Activated CD8-positive, alpha-beta T cell treated with anti-CD3 and anti-CD28 coated beads, Interleukin-2, amount 10 ng/mL, durations not matched to agents 7 days and 5 days (primary cell): ENCODE results near the gene SLC35E3. TPM values are rescaled to one million over a fixed set of nuclear protein-coding genes. Genes with fewer than 3 reads are reported as not detected.
A peak's percentile ranks its signal among the peaks of the same experiment; 100 is the strongest.
"Not testable (repeated sequence)": the region's sequence is repeated elsewhere in the genome, so short reads cannot be mapped to it uniquely, and the experiment has no call there.

ENCODE experiments used
- ATAC-seq: fragments of 150-1000 bp; cut with Tn5 transposase; one replicate; pipeline ENCODE4 v1.10.0; 2021; ENCODE audit warnings: moderate library complexity
- CTCF ChIA-PET: fragments of 350-600 bp; sonication (Branson Sonifier 250); formaldehyde crosslinking; loops from one replicate; lab custom pipeline; 2021; ENCODE audit warnings: antibody characterized with exemption; lab: Charles Lee
- POLR2A ChIA-PET: fragments of 350-600 bp; sonication (Branson Sonifier 250); formaldehyde crosslinking; loops from one replicate; lab custom pipeline; 2021; ENCODE audit warnings: antibody characterized with exemption; lab: Charles Lee
- DNase-seq: peaks from one replicate; pipeline ENCODE4 v3.0.0-alpha.2; 2020
- H3K27ac Mint-ChIP-seq: one replicate; pipeline ENCODE4 v1.8.0; 2021; ENCODE audit warnings: mild to moderate bottlenecking, mixed read lengths
- H3K27me3 Mint-ChIP-seq: one replicate; pipeline ENCODE4 v1.8.0; 2021; ENCODE audit warnings: low read depth, mixed read lengths
- H3K36me3 Mint-ChIP-seq: one replicate; pipeline ENCODE4 v1.8.0; 2021; ENCODE audit warnings: low read depth, mixed read lengths
- H3K4me1 Mint-ChIP-seq: one replicate; pipeline ENCODE4 v1.8.0; 2021; ENCODE audit warnings: low read depth, mixed read lengths
- H3K4me3 Mint-ChIP-seq: one replicate; pipeline ENCODE4 v1.8.0; 2021; ENCODE audit warnings: mild to moderate bottlenecking, mixed read lengths
- H3K9me3 Mint-ChIP-seq: one replicate; pipeline ENCODE4 v1.8.0; 2022; ENCODE audit warnings: mixed read lengths; ENCODE audit not compliant: insufficient read depth
- total RNA-seq, 2 experiments: library from RNA; stranded (reverse); gene quantifications; one replicate each; pipeline ENCODE4 v1.2.3, GENCODE V29; 2021

Gene SLC35E3
- total RNA-seq, 2 experiments from 2014 or later: 9.6 to 9.8 TPM

GRCh38 chr12:68815928-68816800 lies 70.2 kb downstream of the SLC35E3 start:
- ATAC-seq (no peak), DNase-seq (no peak)
- H3K9me3 Mint-ChIP-seq: no peaks in the 10 kb centered on the region
- H3K27ac Mint-ChIP-seq: no peak overlapping the region
- H3K4me1 Mint-ChIP-seq: peaks cover 50% of the 10 kb centered on the region
- peaks cover 69% of the 10 kb centered on the region for H3K36me3 Mint-ChIP-seq
- CTCF ChIA-PET: interaction anchor here (3.4 to 8.8 kb wide), 2 partner anchors 8 to 15 kb away, joined by 15 to 76 read pairs; partner anchors contain the start of gene MDM2
- POLR2A ChIA-PET: interaction anchor here (0.6 to 1.2 kb wide), 2 partner anchors 8 to 9 kb away, joined by 3 to 9 read pairs; partner anchors contain the start of gene MDM2
- no peaks in the 10 kb centered on the region for H3K27me3 Mint-ChIP-seq
- no peak overlapping the region for H3K4me3 Mint-ChIP-seq

GRCh38 chr12:68819481-68819880 lies 73.5 kb downstream of the SLC35E3 start:
- not testable (repeated sequence) for ATAC-seq, DNase-seq, H3K9me3 Mint-ChIP-seq, H3K4me3 Mint-ChIP-seq, H3K27me3 Mint-ChIP-seq, H3K27ac Mint-ChIP-seq
- ChIA-PET CTCF (interaction anchor here (8.8 kb wide), 1 partner anchor 11 kb away, joined by 76 read pairs; no protein-coding TSS in a partner anchor), POLR2A (interaction anchor here (1.3 to 2.0 kb wide), 2 partner anchors 8 to 11 kb away, joined by 3 to 15 read pairs; partner anchors contain the start of gene MDM2)
- H3K4me1 Mint-ChIP-seq: peaks cover 39% of the 10 kb centered on the region
- peaks cover 67% of the 10 kb centered on the region for H3K36me3 Mint-ChIP-seq

GRCh38 chr12:68821357-68822188 lies 75.6 kb downstream of the SLC35E3 start:
- Mint-ChIP-seq H3K36me3 (peaks cover 69% of the 10 kb centered on the region), H3K4me3 (no peak overlapping the region), H3K27ac (peak overlapping the region; percentile 58), H3K4me1 (peaks cover 30% of the 10 kb centered on the region), H3K27me3 (no peaks in the 10 kb centered on the region), H3K9me3 (no peaks in the 10 kb centered on the region)
- CTCF ChIA-PET: interaction anchor here (1.3 to 8.8 kb wide), 3 partner anchors 9 to 13 kb away, joined by 4 to 76 read pairs (median 12); partner anchors contain the start of gene MDM2
- POLR2A ChIA-PET: interaction anchor here (0.7 to 1.2 kb wide), 4 partner anchors 9 to 75 kb away, joined by 3 to 5 read pairs (median 4); no protein-coding TSS in a partner anchor
- DNase-seq: no peak
- peak; percentile 28 for ATAC-seq

- ATAC-seq (no peak), DNase-seq (no peak)
- ChIA-PET CTCF (interaction anchor here (0.7 kb wide), 1 partner anchor 13 kb away, joined by 3 read pairs; no protein-coding TSS in a partner anchor), POLR2A (interaction anchor here (0.6 kb wide), 2 partner anchors 16 to 440 kb away, joined by 3 read pairs; no protein-coding TSS in a partner anchor)
- Mint-ChIP-seq H3K27ac (no peak overlapping the region), H3K9me3 (no peaks in the 10 kb centered on the region), H3K36me3 (peaks cover 73% of the 10 kb centered on the region), H3K27me3 (no peaks in the 10 kb centered on the region), H3K4me1 (peaks cover 25% of the 10 kb centered on the region), H3K4me3 (no peak overlapping the region)
Observed at GRCh38 chr12:68823696-68824095, 77.7 kb downstream of the SLC35E3 start.

- no peak for DNase-seq
- Mint-ChIP-seq H3K9me3 (no peaks in the 10 kb centered on the region), H3K27me3 (no peaks in the 10 kb centered on the region), H3K36me3 (peaks cover 72% of the 10 kb centered on the region), H3K27ac (no peak overlapping the region), H3K4me1 (peaks cover 22% of the 10 kb centered on the region), H3K4me3 (no peak overlapping the region)
- POLR2A ChIA-PET: no interaction called here
- CTCF ChIA-PET: interaction anchor here (0.7 kb wide), 1 partner anchor 13 kb away, joined by 3 read pairs; no protein-coding TSS in a partner anchor
- ATAC-seq: no peak
Observed at GRCh38 chr12:68824131-68824530, 78.2 kb downstream of the SLC35E3 start.

GRCh38 chr12:68824597-68825250 lies 78.7 kb downstream of the SLC35E3 start:
- ATAC-seq (no peak), DNase-seq (no peak)
- H3K27me3 Mint-ChIP-seq: no peaks in the 10 kb centered on the region
- peaks cover 20% of the 10 kb centered on the region for H3K4me1 Mint-ChIP-seq
- peaks cover 71% of the 10 kb centered on the region for H3K36me3 Mint-ChIP-seq
- H3K9me3 Mint-ChIP-seq: no peaks in the 10 kb centered on the region
- H3K27ac Mint-ChIP-seq: no peak overlapping the region
- POLR2A ChIA-PET: no interaction called here
- CTCF ChIA-PET: interaction anchor here (0.7 kb wide), 1 partner anchor 12 kb away, joined by 3 read pairs; no protein-coding TSS in a partner anchor
- H3K4me3 Mint-ChIP-seq: no peak overlapping the region

GRCh38 chr12:68825569-68826217 lies 79.7 kb downstream of the SLC35E3 start:
- CTCF ChIA-PET: no interaction called here
- POLR2A ChIA-PET: no interaction called here
- Mint-ChIP-seq H3K27me3 (no peaks in the 10 kb centered on the region), H3K27ac (no peak overlapping the region), H3K36me3 (peaks cover 68% of the 10 kb centered on the region), H3K4me1 (peaks cover 22% of the 10 kb centered on the region), H3K4me3 (no peak overlapping the region), H3K9me3 (no peaks in the 10 kb centered on the region)
- DNase-seq (no peak), ATAC-seq (no peak)

GRCh38 chr12:68827895-68828671 lies 82.1 kb downstream of the SLC35E3 start:
- peaks cover 15% of the 10 kb centered on the region for H3K4me1 Mint-ChIP-seq
- H3K36me3 Mint-ChIP-seq: peaks cover 65% of the 10 kb centered on the region
- ATAC-seq (no peak), DNase-seq (no peak)
- ChIA-PET POLR2A (interaction anchor here (0.6 to 1.0 kb wide), 6 partner anchors 9 to 757 kb away, joined by 3 to 5 read pairs (median 3); partner anchors contain the start of genes CCT2 and MDM2), CTCF (interaction anchor here (0.7 to 1.7 kb wide), 2 partner anchors 15 to 20 kb away, joined by 3 to 5 read pairs; partner anchors contain the start of gene MDM2)
- H3K27me3 Mint-ChIP-seq: no peaks in the 10 kb centered on the region
- no peak overlapping the region for H3K27ac Mint-ChIP-seq
- H3K4me3 Mint-ChIP-seq: no peak overlapping the region
- H3K9me3 Mint-ChIP-seq: no peaks in the 10 kb centered on the region

GRCh38 chr12:68828672-68829068 lies 82.7 kb downstream of the SLC35E3 start:
- H3K27ac Mint-ChIP-seq: no peak overlapping the region
- peaks cover 62% of the 10 kb centered on the region for H3K36me3 Mint-ChIP-seq
- CTCF ChIA-PET: interaction anchor here (0.7 to 1.7 kb wide), 2 partner anchors 16 to 21 kb away, joined by 3 to 5 read pairs; partner anchors contain the start of gene MDM2
- DNase-seq (no peak), ATAC-seq (no peak)
- POLR2A ChIA-PET: interaction anchor here (0.6 to 1.0 kb wide), 4 partner anchors 8 to 757 kb away, joined by 3 to 5 read pairs (median 3); partner anchors contain the start of genes CCT2 and MDM2
- no peak overlapping the region for H3K4me3 Mint-ChIP-seq
- H3K27me3 Mint-ChIP-seq: no peaks in the 10 kb centered on the region
- peaks cover 10% of the 10 kb centered on the region for H3K4me1 Mint-ChIP-seq
- H3K9me3 Mint-ChIP-seq: no peaks in the 10 kb centered on the region
